ENCODE data around the gene FCER2. TPM values are rescaled to one million over a fixed set of nuclear protein-coding genes. Genes with fewer than 3 reads are reported as not detected.
A peak's percentile ranks its signal among the peaks of the same experiment; 100 is the strongest.

The FCER2 gene
- total RNA-seq, 1 experiment from 2014 or later, result not detected

GRCh38 chr19:7710616-7711015, 8.7 kb upstream of the FCER2 start:
- H3K23ac ChIP-seq (ENCODE audit: insufficient read length, low read depth, low read length), result no peak overlapping the region
- peaks cover 15% of the 10 kb centered on the region for H3K27me3 Mint-ChIP-seq (ENCODE audit: low read depth)
- no peak overlapping the region for H3K9ac ChIP-seq (ENCODE audit: extremely low read depth, insufficient read length, low read length)
- H3K79me2 ChIP-seq (ENCODE audit: insufficient read depth, low read length), result no peaks in the 10 kb centered on the region
- 0 out of 7 replicates have a peak overlapping the region, but pooled peaks of 1 of the 3 experiments have one; percentile 48 for H3K27ac Mint-ChIP-seq
- no peak for TF ChIP-seq CTCF (conservative IDR thresholded peaks at IDR 0.05)
- no peaks in the 10 kb centered on the region for H3K27me3 ChIP-seq (ENCODE audit: insufficient read depth, low read length)
- no peaks in the 10 kb centered on the region for H3K9me3 Mint-ChIP-seq
- H3K9me3 ChIP-seq (ENCODE audit: control insufficient read depth, low read depth, low read length), result no peaks in the 10 kb centered on the region
- peaks cover 0 to 4% of the 10 kb centered on the region in 2 experiments; a peak in 2 of 4 replicates for H3K4me1 Mint-ChIP-seq
- no peaks in the 10 kb centered on the region for H3K23me2 ChIP-seq (ENCODE audit: insufficient read length, low read depth, low read length, poor library complexity, severe bottlenecking)
- no peak overlapping the region for H2BK120ac ChIP-seq (ENCODE audit: low read depth, low read length, poor library complexity, severe bottlenecking)
- H3K4me1 ChIP-seq (ENCODE audit: insufficient read depth, low read length), result no peaks in the 10 kb centered on the region
- no peak overlapping the region for H2AFZ ChIP-seq (ENCODE audit: low read length)
- H3K14ac ChIP-seq (ENCODE audit: insufficient read depth, low read length), result no peak overlapping the region
- H3K36me3 Mint-ChIP-seq (ENCODE audit: insufficient read depth in 1 of 3, low read depth in 3 of 3), result no peaks in the 10 kb centered on the region
- H3K79me1 ChIP-seq (ENCODE audit: insufficient read depth, low read depth, low read length, poor library complexity, severe bottlenecking), result no peaks in the 10 kb centered on the region
- no peak overlapping the region for H3K18ac ChIP-seq (ENCODE audit: insufficient read length, low read depth, low read length)
- H4K91ac ChIP-seq (ENCODE audit: insufficient read length, low read depth, low read length), result no peak overlapping the region
- no peak overlapping the region for H2BK5ac ChIP-seq (ENCODE audit: insufficient read length, low read length)
- no peak overlapping the region for H4K5ac ChIP-seq (ENCODE audit: insufficient read length, low read depth, low read length)
- no peaks in the 10 kb centered on the region for H4K20me1 ChIP-seq (ENCODE audit: control insufficient read depth, insufficient read depth, insufficient read length)
- H3K27ac ChIP-seq (ENCODE audit: insufficient read length, low read depth, low read length), result no peak overlapping the region
- no peak overlapping the region for H2AK5ac ChIP-seq (ENCODE audit: insufficient read length, low read length)
- no peak overlapping the region for H3K4me3 Mint-ChIP-seq
- no peak overlapping the region for H2BK12ac ChIP-seq (ENCODE audit: insufficient read length, low read depth, low read length)
- no peak overlapping the region for H2BK20ac ChIP-seq (ENCODE audit: low read depth, low read length, poor library complexity, severe bottlenecking)
- WGBS (ENCODE audit: extremely low coverage, insufficient read length, low lambda C conversion rate), result no CpG with 5 or more reads among the region's 5 CpGs
- H3K4ac ChIP-seq (ENCODE audit: low read depth, low read length), result no peak overlapping the region
- no peak overlapping the region for H3K4me2 ChIP-seq (ENCODE audit: insufficient read depth, insufficient read length, low read length)
- DNase-seq, result no peak
- no peak overlapping the region for H3K56ac ChIP-seq (ENCODE audit: insufficient read length, low read depth, low read length)
- H4K8ac ChIP-seq (replicated peaks; ENCODE audit: insufficient read length, low read depth, low read length), result no peak overlapping the region
- no peak overlapping the region; the same call in 1 of the 2 replicates for H2BK15ac ChIP-seq (ENCODE audit: low read depth, low read length)
- H3T11ph ChIP-seq (ENCODE audit: low read length), result no peak overlapping the region
